Osteoblast (primary cell): Measurements from ENCODE around the gene TLL2. TPM values are rescaled to one million over a fixed set of nuclear protein-coding genes. Genes with fewer than 3 reads are reported as not detected.

Source experiments
- DNase-seq: peaks from one replicate; pipeline ENCODE4 v3.0.0; 2011; ENCODE audit warnings: low spot score, mixed read lengths; ENCODE audit not compliant: insufficient read length; ENCODE audit errors: missing footprints
- H2AFZ ChIP-seq: 2 replicates; pipeline ENCODE4 v1.6.0; 2011; ENCODE audit warnings: mild to moderate bottlenecking, low read length
- H3K27ac ChIP-seq: 2 replicates; pipeline ENCODE4 v1.5.1; 2011; ENCODE audit warnings: mild to moderate bottlenecking, low read depth, low read length, moderate library complexity
- H3K27me3 ChIP-seq: 2 replicates; pipeline ENCODE4 v1.6.0; 2012; ENCODE audit warnings: mild to moderate bottlenecking, control low read depth, inconsistent platforms, low read length, moderate library complexity; ENCODE audit not compliant: insufficient read depth
- H3K36me3 ChIP-seq: 2 replicates; pipeline ENCODE4 v1.5.1; 2011; ENCODE audit warnings: mild to moderate bottlenecking, low read length, control low read depth, moderate library complexity; ENCODE audit not compliant: insufficient read depth
- H3K4me1 ChIP-seq: 2 replicates; pipeline ENCODE4 v1.5.1; 2011; ENCODE audit warnings: mild to moderate bottlenecking, low read length, control low read depth, moderate library complexity; ENCODE audit not compliant: insufficient read depth
- H3K4me2 ChIP-seq: 2 replicates; pipeline ENCODE4 v1.6.0; 2011; ENCODE audit warnings: mild to moderate bottlenecking, low read length; ENCODE audit not compliant: insufficient read depth
- H3K4me3 ChIP-seq: fragments of 200-600 bp; sonication (generic); 3 replicates; pipeline ENCODE4 v1.5.1; 2012; ENCODE audit warnings: mild to moderate bottlenecking, low read length, inconsistent platforms; ENCODE audit not compliant: insufficient read depth
- H3K79me2 ChIP-seq: 2 replicates; pipeline ENCODE4 v1.6.0; 2012; ENCODE audit warnings: mild to moderate bottlenecking, low read length, control low read depth, inconsistent platforms; ENCODE audit not compliant: insufficient read depth
- H3K9me3 ChIP-seq: 2 replicates; pipeline ENCODE4 v1.5.1; 2011; ENCODE audit warnings: low read depth, low read length, control low read depth
- H4K20me1 ChIP-seq: 2 replicates; pipeline ENCODE4 v1.6.0; 2012; ENCODE audit warnings: mild to moderate bottlenecking, low read length, control low read depth; ENCODE audit not compliant: insufficient read depth
- total RNA-seq: library from RNA; depleted of rRNA; stranded (reverse); fragments of >200 nt; gene quantifications from 2 replicates; pipeline ENCODE4 v1.2.3, GENCODE V29; 2012
- TF ChIP-seq, protein P1 (sequence below): IDR thresholded peaks from 2 replicates; pipeline ENCODE4 v1.5.1; 2011; ENCODE audit warnings: mild to moderate bottlenecking, low read depth, low read length, moderate library complexity; ENCODE audit errors: extremely low read depth

TLL2 gene
- total RNA-seq, 1 donor, result 0.36 TPM

DNA sequence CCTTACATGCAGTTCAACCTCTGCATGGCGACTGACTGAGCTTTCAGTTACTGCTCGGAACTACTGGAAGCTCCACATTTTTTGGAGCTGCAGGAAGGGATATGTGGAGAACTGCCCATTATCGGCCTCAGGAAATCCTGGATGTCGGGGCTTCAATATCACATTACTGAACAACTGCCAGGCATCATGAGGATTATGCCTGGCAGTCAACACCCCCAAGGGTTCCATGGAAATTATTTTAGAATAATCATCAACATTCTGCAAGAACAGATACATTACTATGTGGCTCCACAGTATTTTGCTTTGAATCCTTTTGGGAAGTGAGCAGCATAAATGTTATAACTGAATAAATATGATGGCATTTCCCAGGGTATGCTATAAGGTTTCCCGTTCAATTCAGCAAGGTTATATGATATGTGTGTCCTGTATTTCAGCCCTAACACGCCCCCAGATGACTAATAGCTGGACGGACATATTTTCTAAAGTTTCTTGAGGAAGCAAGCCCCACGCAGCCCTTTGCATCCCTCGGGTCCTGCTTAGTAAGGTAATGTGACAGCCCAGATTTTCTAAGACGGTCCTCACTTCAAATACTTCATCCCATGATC, 101.9 kb downstream of the TLL2 start:
- H2AFZ ChIP-seq, result no peak overlapping the region
- H3K27me3 ChIP-seq, result peaks cover 8% of the 10 kb centered on the region
- no peaks in the 10 kb centered on the region for H3K4me1 ChIP-seq
- H3K4me3 ChIP-seq, result no peak overlapping the region
- no peaks in the 10 kb centered on the region for H3K9me3 ChIP-seq
- TF ChIP-seq, protein P1, sequence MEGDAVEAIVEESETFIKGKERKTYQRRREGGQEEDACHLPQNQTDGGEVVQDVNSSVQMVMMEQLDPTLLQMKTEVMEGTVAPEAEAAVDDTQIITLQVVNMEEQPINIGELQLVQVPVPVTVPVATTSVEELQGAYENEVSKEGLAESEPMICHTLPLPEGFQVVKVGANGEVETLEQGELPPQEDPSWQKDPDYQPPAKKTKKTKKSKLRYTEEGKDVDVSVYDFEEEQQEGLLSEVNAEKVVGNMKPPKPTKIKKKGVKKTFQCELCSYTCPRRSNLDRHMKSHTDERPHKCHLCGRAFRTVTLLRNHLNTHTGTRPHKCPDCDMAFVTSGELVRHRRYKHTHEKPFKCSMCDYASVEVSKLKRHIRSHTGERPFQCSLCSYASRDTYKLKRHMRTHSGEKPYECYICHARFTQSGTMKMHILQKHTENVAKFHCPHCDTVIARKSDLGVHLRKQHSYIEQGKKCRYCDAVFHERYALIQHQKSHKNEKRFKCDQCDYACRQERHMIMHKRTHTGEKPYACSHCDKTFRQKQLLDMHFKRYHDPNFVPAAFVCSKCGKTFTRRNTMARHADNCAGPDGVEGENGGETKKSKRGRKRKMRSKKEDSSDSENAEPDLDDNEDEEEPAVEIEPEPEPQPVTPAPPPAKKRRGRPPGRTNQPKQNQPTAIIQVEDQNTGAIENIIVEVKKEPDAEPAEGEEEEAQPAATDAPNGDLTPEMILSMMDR, result no peak
- H3K79me2 ChIP-seq, result no peaks in the 10 kb centered on the region
- H3K4me2 ChIP-seq, result no peak overlapping the region
- DNase-seq, result no peak
- no peak overlapping the region for H3K27ac ChIP-seq
- H3K36me3 ChIP-seq, result no peaks in the 10 kb centered on the region
- no peaks in the 10 kb centered on the region for H4K20me1 ChIP-seq

DNA sequence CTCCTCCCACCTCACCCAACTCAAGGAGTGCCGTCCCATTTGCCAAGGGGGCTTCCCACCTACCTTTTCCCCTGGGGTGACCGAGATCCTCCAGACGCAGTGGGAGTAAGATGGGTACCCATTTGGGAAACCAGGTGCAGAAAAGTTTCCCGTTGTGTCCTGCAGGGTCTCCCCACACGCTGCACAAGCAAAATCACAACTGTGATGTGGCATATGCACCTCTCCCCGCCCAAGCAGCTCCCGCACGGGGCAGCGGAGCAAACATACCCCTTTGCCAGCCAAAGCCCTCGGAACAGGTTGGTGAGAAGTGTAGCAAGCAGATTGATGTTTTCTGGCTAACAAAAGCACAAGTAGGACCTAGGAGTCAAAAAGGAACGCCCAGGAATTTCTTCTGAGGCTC, 103.4 kb downstream of the TLL2 start:
- H3K27ac ChIP-seq, result no peak overlapping the region
- H3K4me2 ChIP-seq, result no peak overlapping the region
- no peak overlapping the region for H2AFZ ChIP-seq
- H3K36me3 ChIP-seq, result no peaks in the 10 kb centered on the region
- TF ChIP-seq, protein P1, result no peak
- no peaks in the 10 kb centered on the region for H3K9me3 ChIP-seq
- no peak overlapping the region for H3K4me3 ChIP-seq
- H3K79me2 ChIP-seq, result no peaks in the 10 kb centered on the region
- no peaks in the 10 kb centered on the region for H4K20me1 ChIP-seq
- H3K4me1 ChIP-seq, result no peaks in the 10 kb centered on the region
- H3K27me3 ChIP-seq, result peaks cover 8% of the 10 kb centered on the region
- DNase-seq, result no peak

DNA sequence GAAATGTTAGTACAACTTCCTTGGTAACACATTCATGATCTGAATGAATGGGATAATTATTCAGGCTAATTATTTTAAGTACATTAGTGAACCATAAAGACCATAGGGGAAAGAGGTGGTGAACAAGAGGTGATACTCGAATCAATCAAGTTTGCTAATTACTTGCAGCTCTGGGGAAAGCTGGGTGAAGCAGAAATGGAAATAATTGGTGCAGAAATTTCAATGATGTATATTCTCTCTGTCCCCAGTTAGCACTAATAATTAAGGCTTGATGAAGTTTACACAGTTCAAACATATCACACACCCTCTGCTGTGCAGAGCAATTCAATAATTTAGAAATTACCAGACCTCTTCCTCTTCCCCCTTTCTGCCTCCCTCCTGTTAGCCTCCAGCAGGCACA, 105.5 kb downstream of the TLL2 start:
- H3K4me1 ChIP-seq, result no peaks in the 10 kb centered on the region
- H3K27ac ChIP-seq, result no peak overlapping the region
- H3K9me3 ChIP-seq, result no peaks in the 10 kb centered on the region
- H3K4me2 ChIP-seq, result no peak overlapping the region
- H2AFZ ChIP-seq, result no peak overlapping the region
- TF ChIP-seq, protein P1, result no peak
- peaks cover 7% of the 10 kb centered on the region for H3K27me3 ChIP-seq
- H3K4me3 ChIP-seq, result no peak overlapping the region
- no peak for DNase-seq
- no peaks in the 10 kb centered on the region for H3K36me3 ChIP-seq
- no peaks in the 10 kb centered on the region for H4K20me1 ChIP-seq
- H3K79me2 ChIP-seq, result no peaks in the 10 kb centered on the region

DNA sequence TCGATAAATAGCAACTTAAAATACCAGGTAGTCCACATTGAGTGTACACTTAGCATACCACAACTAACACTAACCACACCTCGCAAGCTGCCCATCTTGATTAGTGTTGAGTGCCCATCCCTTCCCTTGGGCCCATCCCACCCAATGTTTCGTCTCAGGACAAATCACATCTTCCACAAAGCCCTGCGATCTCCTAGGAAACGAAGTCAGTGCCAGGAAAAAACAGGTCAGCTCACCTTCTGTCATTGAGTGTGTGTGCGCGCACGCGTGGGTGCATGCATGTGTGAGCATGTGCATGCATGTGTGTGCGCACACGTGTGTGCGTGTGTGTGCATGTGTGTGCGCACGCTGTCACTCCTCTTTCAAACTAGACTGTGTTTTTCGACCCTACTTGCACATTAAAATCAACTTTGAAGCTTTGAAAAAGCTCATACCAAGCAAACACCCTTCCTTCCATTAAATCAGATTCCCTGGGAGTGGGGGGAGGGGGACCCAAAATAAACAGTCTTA, 106.1 kb downstream of the TLL2 start:
- no peaks in the 10 kb centered on the region for H3K79me2 ChIP-seq
- no peaks in the 10 kb centered on the region for H4K20me1 ChIP-seq
- H3K27ac ChIP-seq, result no peak overlapping the region
- DNase-seq, result no peak
- no peaks in the 10 kb centered on the region for H3K36me3 ChIP-seq
- no peak overlapping the region for H2AFZ ChIP-seq
- TF ChIP-seq, protein P1, result no peak
- no peaks in the 10 kb centered on the region for H3K4me1 ChIP-seq
- peaks cover under 1% of the 10 kb centered on the region for H3K27me3 ChIP-seq
- no peak overlapping the region for H3K4me2 ChIP-seq
- no peak overlapping the region for H3K4me3 ChIP-seq
- H3K9me3 ChIP-seq, result no peaks in the 10 kb centered on the region
